Aorta (tissue), 5 donors: ENCODE results near the gene MEGF11. TPM values are rescaled to one million over a fixed set of nuclear protein-coding genes. Genes with fewer than 3 reads are reported as not detected.

Experiments used
- ATAC-seq: fragments of 200-7000 bp; cut with Tn5 transposase; one replicate; pipeline ENCODE4 v1.9.1; 2022; ENCODE audit warnings: moderate library complexity; ENCODE audit not compliant: low FRiP score
- DNase-seq, 2 donors: peaks; one replicate each; pipeline ENCODE4 v3.0.0-alpha.2; 2020
- H3K27ac ChIP-seq, 2 donors: one replicate each; pipeline ENCODE4 v1.5.1; 2013; ENCODE audit warnings: low read length in 2 of 2, mild to moderate bottlenecking in 2 of 2, moderate library complexity in 2 of 2, control low read depth in 1 of 2, inconsistent platforms in 1 of 2, low read depth in 1 of 2
- H3K27me3 ChIP-seq, 2 donors: one replicate each; pipeline ENCODE4 v1.6.1; 2013; ENCODE audit warnings: control low read depth in 1 of 2, low read length in 1 of 2, mild to moderate bottlenecking in 1 of 2, moderate library complexity in 1 of 2; ENCODE audit not compliant: insufficient read depth in 2 of 2, control insufficient read depth in 1 of 2
- H3K36me3 ChIP-seq, 2 donors: one replicate each; pipeline ENCODE4 v1.6.1; 2013; ENCODE audit warnings: control low read depth in 1 of 2, low read length in 1 of 2, mild to moderate bottlenecking in 1 of 2; ENCODE audit not compliant: insufficient read depth in 2 of 2, control insufficient read depth in 1 of 2
- H3K4me1 ChIP-seq, 2 donors: one replicate each; pipeline ENCODE4 v1.6.1; 2013; ENCODE audit warnings: low read length in 2 of 2, control low read depth in 1 of 2, mild to moderate bottlenecking in 1 of 2, moderate library complexity in 1 of 2; ENCODE audit not compliant: insufficient read depth in 2 of 2, control insufficient read depth in 1 of 2
- H3K4me3 ChIP-seq, 2 donors: one replicate each; pipeline ENCODE4 v1.5.1; 2013; ENCODE audit warnings: low read length in 2 of 2, control low read depth in 1 of 2, mild to moderate bottlenecking in 1 of 2
- H3K9me3 ChIP-seq: one replicate; pipeline ENCODE4 v1.6.1; 2013; ENCODE audit warnings: mild to moderate bottlenecking, low read length; ENCODE audit not compliant: control insufficient read depth
- WGBS, 2 donors: extraction: QIAGEN DNeasy Blood & Tissue Kit; methylation state at CpG; one replicate each; pipeline ENCODE4 v1.1.7; 2013; 5-methylcytosine and 5-hydroxymethylcytosine counted together
- intact Hi-C, 2 donors: fragments of 100-400 bp; cut with DNase I; formaldehyde crosslinking; loops; one replicate each; pipeline versions ENCODE4 v1.14.2 to v1.15.0; 2022
- polyA plus RNA-seq, 2 donors: library from polyadenylated mRNA; stranded (reverse); fragments of 200-250 nt; gene quantifications; one replicate each; pipeline ENCODE4 v1.2.3, GENCODE V29; 2013
- total RNA-seq, 2 donors: library from RNA; stranded (reverse); fragmentation: NEBNext Ultra II Directional; extraction: Animal tissue kit (Norgen Biotek cat#: 25700); gene quantifications; one replicate each; pipeline ENCODE4 v1.2.1, GENCODE V29; 2021
- donor health status: healthy with polysubstance abuse.
- donor health status: Bipolar disorder and iron deficiency.
- donor health status: DM: no; HTN: no; CAD: no.
- donor health status: DM: no; HTN: no; CAD: no.
- donor health status: DM: yes; HTN: yes; CAD: no.

MEGF11 gene
- total and polyA plus RNA-seq, 4 donors = not detected

GRCh38 chr15:65931221-65931620 is 322.3 kb downstream of the MEGF11 start:
- H3K27me3 ChIP-seq = no peaks in the 10 kb centered on the region
- 88 to 91% methylated on average over 4 of the region's 4 CpGs for WGBS, 2 donors

GRCh38 chr15:65930134-65930533 is 323.4 kb downstream of the MEGF11 start:
- H3K9me3 ChIP-seq = no peaks in the 10 kb centered on the region
- H3K4me3 ChIP-seq = no peak overlapping the region
- no peaks in the 10 kb centered on the region for H3K27me3 ChIP-seq
- DNase-seq (no peak), ATAC-seq (no peak)
- intact Hi-C loops = no loop called here
- WGBS, 2 donors = 76 to 91% methylated on average over 4 to 6 of the region's 6 CpGs
- H3K36me3 ChIP-seq = no peaks in the 10 kb centered on the region
- H3K4me1 ChIP-seq = no peaks in the 10 kb centered on the region
- no peak overlapping the region for H3K27ac ChIP-seq

More at GRCh38 chr15:65931221-65931620, 322.3 kb downstream of the MEGF11 start:
- H3K9me3 ChIP-seq = no peaks in the 10 kb centered on the region
- H3K27ac ChIP-seq = no peak overlapping the region
- H3K4me1 ChIP-seq = no peaks in the 10 kb centered on the region
- intact Hi-C loops = no loop called here
- H3K4me3 ChIP-seq = no peak overlapping the region
- H3K36me3 ChIP-seq = no peaks in the 10 kb centered on the region
- DNase-seq = no peak
- ATAC-seq = no peak

GRCh38 chr15:65929573-65929972 is 324.0 kb downstream of the MEGF11 start:
- H3K27ac ChIP-seq = no peak overlapping the region
- no peak overlapping the region for H3K4me3 ChIP-seq
- H3K9me3 ChIP-seq = no peaks in the 10 kb centered on the region
- H3K36me3 ChIP-seq = no peaks in the 10 kb centered on the region
- WGBS, 2 donors = 83 to 84% methylated on average over 7 of the region's 7 CpGs
- no peaks in the 10 kb centered on the region for H3K27me3 ChIP-seq
- DNase-seq (no peak), ATAC-seq (no peak)
- intact Hi-C loops = no loop called here
- no peaks in the 10 kb centered on the region for H3K4me1 ChIP-seq

GRCh38 chr15:65927545-65927944 is 326.0 kb downstream of the MEGF11 start:
- Histone ChIP-seq H3K36me3 (no peaks in the 10 kb centered on the region), H3K4me3 (no peak overlapping the region), H3K4me1 (no peaks in the 10 kb centered on the region), H3K9me3 (no peaks in the 10 kb centered on the region), H3K27ac (no peak overlapping the region), H3K27me3 (no peaks in the 10 kb centered on the region)
- WGBS, 2 donors = 55 to 63% methylated on average over 2 of the region's 2 CpGs
- intact Hi-C loops = no loop called here
- ATAC-seq (no peak), DNase-seq (no peak)

GRCh38 chr15:65926899-65927298 is 326.7 kb downstream of the MEGF11 start:
- H3K4me1 ChIP-seq = no peaks in the 10 kb centered on the region
- H3K27ac ChIP-seq = no peak overlapping the region
- no peak overlapping the region for H3K4me3 ChIP-seq
- DNase-seq (no peak), ATAC-seq (no peak)
- intact Hi-C loops = no loop called here
- WGBS, 2 donors = 95 to 100% methylated on average over 1 of the region's 1 CpG
- H3K27me3 ChIP-seq = no peaks in the 10 kb centered on the region
- no peaks in the 10 kb centered on the region for H3K36me3 ChIP-seq
- no peaks in the 10 kb centered on the region for H3K9me3 ChIP-seq

- Histone ChIP-seq H3K27ac (no peak overlapping the region), H3K4me1 (no peaks in the 10 kb centered on the region), H3K36me3 (no peaks in the 10 kb centered on the region), H3K4me3 (no peak overlapping the region), H3K27me3 (no peaks in the 10 kb centered on the region), H3K9me3 (no peaks in the 10 kb centered on the region)
- ATAC-seq (no peak), DNase-seq (no peak)
- 95 to 100% methylated on average over 1 of the region's 1 CpG for WGBS, 2 donors
- intact Hi-C loops = no loop called here
These were observed 327.1 kb downstream of the MEGF11 start for GRCh38 chr15:65926459-65926858.

- H3K27me3 ChIP-seq = no peaks in the 10 kb centered on the region
- ATAC-seq (no peak), DNase-seq (no peak)
- no peaks in the 10 kb centered on the region for H3K9me3 ChIP-seq
- no peak overlapping the region for H3K27ac ChIP-seq
- 87 to 100% methylated on average over 1 of the region's 1 CpG for WGBS, 2 donors
- H3K4me3 ChIP-seq = no peak overlapping the region
- intact Hi-C loops = no loop called here
- no peaks in the 10 kb centered on the region for H3K36me3 ChIP-seq
- no peaks in the 10 kb centered on the region for H3K4me1 ChIP-seq
These were observed 328.2 kb downstream of the MEGF11 start for GRCh38 chr15:65925338-65925737.

GRCh38 chr15:65924004-65924403 is 329.5 kb downstream of the MEGF11 start:
- Histone ChIP-seq H3K4me1 (no peaks in the 10 kb centered on the region), H3K36me3 (no peaks in the 10 kb centered on the region), H3K4me3 (no peak overlapping the region), H3K27ac (no peak overlapping the region), H3K27me3 (no peaks in the 10 kb centered on the region), H3K9me3 (no peaks in the 10 kb centered on the region)
- DNase-seq (no peak), ATAC-seq (no peak)
- intact Hi-C loops = no loop called here
- 82 to 84% methylated on average over 3 of the region's 3 CpGs for whole genome bisulfite sequencing, 2 donors

- 58% methylated on average over 5 of the region's 5 CpGs for WGBS, 2 donors
- no peak overlapping the region for H3K4me3 ChIP-seq
- no peaks in the 10 kb centered on the region for H3K36me3 ChIP-seq
- intact Hi-C loops = no loop called here
- H3K9me3 ChIP-seq = no peaks in the 10 kb centered on the region
- H3K4me1 ChIP-seq = no peaks in the 10 kb centered on the region
- ATAC-seq (no peak), DNase-seq (no peak)
- no peak overlapping the region for H3K27ac ChIP-seq
- H3K27me3 ChIP-seq = no peaks in the 10 kb centered on the region
These were observed 330.3 kb downstream of the MEGF11 start for GRCh38 chr15:65923264-65923663.
